ENCODE measurements around the gene AQR. TPM values are rescaled to one million over a fixed set of nuclear protein-coding genes. Genes with fewer than 3 reads are reported as not detected.
"Not testable (repeated sequence)": the region's sequence is repeated elsewhere in the genome, so short reads cannot be mapped to it uniquely, and the experiment has no call there.

Gene AQR
- total RNA-seq, 1 experiment from 2014 or later: 30.7 TPM

- DNase-seq (ENCODE audit: low read depth, low spot score) (no peak), ATAC-seq (no peak)
- no peak overlapping the region for H3K27ac ChIP-seq (ENCODE audit: low read depth, low read length)
- H4K20me1 ChIP-seq (ENCODE audit: insufficient read depth): no peaks in the 10 kb centered on the region
- H3K9me2 ChIP-seq (ENCODE audit: insufficient read depth): no peaks in the 10 kb centered on the region
- H3K9me3 ChIP-seq (ENCODE audit: control insufficient read depth in 1 of 2, insufficient read depth in 1 of 2, low read depth in 1 of 2, low read length in 2 of 2): no peaks in the 10 kb centered on the region
- H3K79me2 ChIP-seq (ENCODE audit: insufficient read depth, low read length): peaks cover 11% of the 10 kb centered on the region
- no peak overlapping the region for H3K9ac ChIP-seq (ENCODE audit: low read length)
- ChIA-PET CTCF (no interaction called here), POLR2A (interaction anchor here (1.0 kb wide), 1 partner anchor 45 kb away, joined by 5 read pairs; no protein-coding TSS in a partner anchor), RAD21 (ENCODE audit: low non-redundant PET in 1 of 2, low total read pairs in 2 of 2, uncharacterized antibody in 2 of 2, unreplicated experiment in 2 of 2) (no interaction called here)
- no peak overlapping the region for H3K4me2 ChIP-seq (ENCODE audit: low read length)
- peaks cover 0 to 2% of the 10 kb centered on the region in 2 experiments; a peak in 1 of 4 replicates for H3K36me3 ChIP-seq (ENCODE audit: control insufficient read depth in 1 of 2, insufficient read depth in 2 of 2, low read length in 2 of 2)
- H3K4me1 ChIP-seq (ENCODE audit: control insufficient read depth in 1 of 2, insufficient read depth in 2 of 2, low read length in 2 of 2): peaks cover 5 to 7% of the 10 kb centered on the region in 2 experiments; a peak in 2 of 4 replicates
- H3K4me3 ChIP-seq (replicated peaks in 1 of 2; ENCODE audit: low read depth in 1 of 2, low read length in 2 of 2): no peak overlapping the region
- intact Hi-C loops (cut with micrococcal nuclease): no loop called here
- no peaks in the 10 kb centered on the region for H3K27me3 ChIP-seq (ENCODE audit: insufficient read depth, low read length)
- no peak for TF ChIP-seq YY1 (IDR thresholded peaks at IDR 0.05; ENCODE audit: extremely low read depth, insufficient replicate concordance, low read depth, low read length)
- no peak for TF ChIP-seq MAX (IDR thresholded peaks at IDR 0.05)
- no peak for TF ChIP-seq ELF1 (IDR thresholded peaks at IDR 0.05; ENCODE audit: borderline replicate concordance, low read depth)
- TF ChIP-seq EGR1 (IDR thresholded peaks at IDR 0.05; ENCODE audit: low read depth): no peak
- TF ChIP-seq CTCF (IDR thresholded peaks at IDR 0.05 in 2 of 3, conservative IDR thresholded peaks at IDR 0.05 in 1 of 3; ENCODE audit: borderline replicate concordance in 1 of 3, insufficient read depth in 1 of 3, low read depth in 2 of 3, low read length in 2 of 3): no peak
- TF ChIP-seq ZNF274 (IDR thresholded peaks at IDR 0.05; ENCODE audit: low read depth, low read length): no peak
- no peak for TF ChIP-seq POLR2AphosphoS5 (IDR thresholded peaks at IDR 0.05; ENCODE audit: low read depth, low read length)
- TF ChIP-seq POLR2A (IDR thresholded peaks at IDR 0.05; ENCODE audit: borderline replicate concordance, extremely low read depth, insufficient read depth, insufficient read length): no peak
- TF ChIP-seq JUND (IDR thresholded peaks at IDR 0.05): no peak
- TF ChIP-seq TCF7L2 (IDR thresholded peaks at IDR 0.05; ENCODE audit: borderline replicate concordance, extremely low read depth, insufficient read depth, insufficient read length): no peak
- TF ChIP-seq ZFX (IDR thresholded peaks at IDR 0.05): no peak
- TF ChIP-seq SP1 (IDR thresholded peaks at IDR 0.05; ENCODE audit: low read depth): no peak
- TF ChIP-seq CBX3 (IDR thresholded peaks at IDR 0.05; ENCODE audit: low read depth): no peak
- TF ChIP-seq SIN3A (IDR thresholded peaks at IDR 0.05; ENCODE audit: low read depth): no peak
- no peak for TF ChIP-seq FOSL1 (IDR thresholded peaks at IDR 0.05; ENCODE audit: low read depth)
- no peak for TF ChIP-seq ATF3 (IDR thresholded peaks at IDR 0.05)
- TF ChIP-seq RAD21 (IDR thresholded peaks at IDR 0.05; ENCODE audit: low read depth): no peak
- TF ChIP-seq CEBPB (IDR thresholded peaks at IDR 0.05; ENCODE audit: low read depth): no peak
- no peak for TF ChIP-seq EZH2phosphoT487 (IDR thresholded peaks at IDR 0.05; ENCODE audit: borderline replicate concordance)
- no TSS peak for BruUV-seq (replicated peaks)
- H2AFZ ChIP-seq (ENCODE audit: low read depth, low read length, poor library complexity, severe bottlenecking): no peak overlapping the region
Measured at GRCh38 chr15:34973512-34973911, 4.0 kb upstream of the AQR start.

- H4K20me1 ChIP-seq (ENCODE audit: insufficient read depth); DNase-seq (ENCODE audit: low read depth, low spot score); BruUV-seq (replicated peaks); H3K9me3 ChIP-seq (ENCODE audit: control insufficient read depth in 1 of 2, insufficient read depth in 1 of 2, low read depth in 1 of 2, low read length in 2 of 2); H3K27me3 ChIP-seq (ENCODE audit: insufficient read depth, low read length); H3K27ac ChIP-seq (ENCODE audit: low read depth, low read length); H2AFZ ChIP-seq (ENCODE audit: low read depth, low read length, poor library complexity, severe bottlenecking); intact Hi-C loops (cut with micrococcal nuclease); H3K36me3 ChIP-seq (ENCODE audit: control insufficient read depth in 1 of 2, insufficient read depth in 2 of 2, low read length in 2 of 2); H3K9me2 ChIP-seq (ENCODE audit: insufficient read depth): not testable (repeated sequence)
- ChIA-PET POLR2A (interaction anchor here (0.7 to 1.5 kb wide), 8 partner anchors 10 to 349 kb away, joined by 3 to 19 read pairs (median 4); partner anchors contain the start of gene ZNF770), CTCF (interaction anchor here (0.6 to 2.6 kb wide), 13 partner anchors 10 to 364 kb away, joined by 3 to 28 read pairs (median 5); partner anchors contain the start of gene ZNF770), RAD21 (ENCODE audit: low non-redundant PET in 1 of 2, low total read pairs in 2 of 2, uncharacterized antibody in 2 of 2, unreplicated experiment in 2 of 2) (interaction anchor here in 1 of 2 experiments (1.0 kb wide), 1 partner anchor 262 kb away, joined by 4 read pairs; no protein-coding TSS in a partner anchor)
- Histone ChIP-seq H3K79me2 (ENCODE audit: insufficient read depth, low read length) (peaks cover 45% of the 10 kb centered on the region), H3K4me3 (replicated peaks in 1 of 2; ENCODE audit: low read depth in 1 of 2, low read length in 2 of 2) (peak overlapping the region; percentile 97 to 100), H3K9ac (ENCODE audit: low read length) (peak overlapping the region; percentile 95), H3K4me2 (ENCODE audit: low read length) (peak overlapping the region; percentile 78), H3K4me1 (ENCODE audit: control insufficient read depth in 1 of 2, insufficient read depth in 2 of 2, low read length in 2 of 2) (peaks cover 7 to 14% of the 10 kb centered on the region in 2 experiments; a peak in 2 of 4 replicates)
- peak; percentile 2; the same call in 1 of the 2 replicates for ATAC-seq
Measured at GRCh38 chr15:34970098-34970643, 629 bp upstream of the AQR start.
